GM20431 (cell line): ENCODE results near the gene BICD2.

ENCODE experiments used
- in situ Hi-C: fragments of 300-500 bp; cut with MseI, MboI; formaldehyde crosslinking; loops from one replicate; pipeline ENCODE4 v1.15.0; 2020; ENCODE audit warnings: low sequenced_read_pairs; ENCODE audit not compliant: unreplicated experiment

The BICD2 gene

GRCh38 chr9:92749934-92750315 is 14.7 kb downstream of the BICD2 start:
- in situ Hi-C loops: no loop called here

GRCh38 chr9:92749071-92749933 is 15.3 kb downstream of the BICD2 start:
- in situ Hi-C loops: no loop called here

GRCh38 chr9:92748233-92748497 is 16.5 kb downstream of the BICD2 start:
- in situ Hi-C loops: no loop called here

GRCh38 chr9:92747459-92748232 is 17.0 kb downstream of the BICD2 start:
- in situ Hi-C loops: no loop called here

DNA sequence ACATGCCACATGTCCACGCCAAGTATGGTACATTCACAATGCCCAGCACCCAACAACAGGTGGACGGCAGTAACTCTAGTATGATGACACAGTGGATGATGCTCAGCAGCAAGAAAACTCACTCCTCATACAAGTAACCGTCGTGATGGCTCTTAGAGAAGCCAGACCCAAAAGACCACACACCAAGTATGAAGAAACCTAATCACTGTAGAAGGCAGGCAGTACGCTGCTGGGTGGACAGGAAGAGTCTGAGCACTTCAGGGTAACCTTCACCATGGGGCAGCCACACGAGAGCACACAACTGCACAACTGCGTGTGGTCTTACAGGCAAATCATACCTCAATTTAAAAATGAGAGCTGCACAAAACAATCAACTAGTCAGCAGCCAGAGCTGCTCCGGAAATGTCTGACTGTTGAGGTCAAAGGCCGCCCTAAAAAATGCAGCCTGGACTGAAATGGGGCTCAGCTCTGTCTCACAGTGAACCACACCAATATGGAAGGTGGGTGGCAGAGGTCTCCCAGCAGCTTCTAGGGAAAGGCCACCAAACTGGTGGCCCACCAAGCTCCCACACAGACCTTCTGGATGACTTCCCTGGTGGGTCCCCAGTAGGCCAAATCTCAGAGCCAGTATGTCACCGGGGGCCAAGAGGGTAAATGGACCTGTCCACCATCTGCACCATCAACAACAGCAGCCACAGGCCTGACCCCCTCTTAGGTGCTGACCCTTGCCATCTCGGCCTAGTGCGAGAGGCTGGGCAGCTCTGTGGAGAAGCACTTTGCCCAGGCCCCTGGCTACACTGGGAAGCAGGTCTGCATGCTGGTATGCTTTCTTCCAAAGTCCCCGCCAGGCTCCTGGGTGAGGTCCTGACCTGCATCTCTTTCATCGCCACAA is 17.8 kb downstream of the BICD2 start:
- in situ Hi-C loops: no loop called here

GRCh38 chr9:92745881-92746280 is 18.8 kb downstream of the BICD2 start:
- in situ Hi-C loops: no loop called here

DNA sequence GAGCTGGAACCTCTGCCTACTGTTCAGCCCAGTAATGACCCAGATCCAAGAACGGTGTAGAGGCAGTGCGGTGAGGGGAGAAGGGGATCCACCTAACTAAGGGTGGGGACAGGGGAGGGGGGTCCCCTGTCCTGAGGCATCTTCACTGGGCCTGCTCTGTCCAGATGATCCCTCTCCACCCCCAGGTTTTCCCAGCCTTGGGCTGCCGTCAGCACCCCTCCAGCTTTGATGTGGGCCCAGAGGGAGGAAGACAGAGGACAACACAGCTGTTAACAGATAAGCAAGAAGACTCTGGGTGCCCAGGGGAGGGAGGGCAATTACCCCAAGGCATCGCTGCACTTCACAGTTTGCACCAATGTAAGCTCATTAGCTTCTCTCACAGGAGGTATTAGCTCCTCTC is 19.3 kb downstream of the BICD2 start:
- in situ Hi-C loops: no loop called here

GRCh38 chr9:92740969-92741368 is 23.7 kb downstream of the BICD2 start:
- in situ Hi-C loops: no loop called here

GRCh38 chr9:92740446-92740961 is 24.1 kb downstream of the BICD2 start:
- in situ Hi-C loops: no loop called here

DNA sequence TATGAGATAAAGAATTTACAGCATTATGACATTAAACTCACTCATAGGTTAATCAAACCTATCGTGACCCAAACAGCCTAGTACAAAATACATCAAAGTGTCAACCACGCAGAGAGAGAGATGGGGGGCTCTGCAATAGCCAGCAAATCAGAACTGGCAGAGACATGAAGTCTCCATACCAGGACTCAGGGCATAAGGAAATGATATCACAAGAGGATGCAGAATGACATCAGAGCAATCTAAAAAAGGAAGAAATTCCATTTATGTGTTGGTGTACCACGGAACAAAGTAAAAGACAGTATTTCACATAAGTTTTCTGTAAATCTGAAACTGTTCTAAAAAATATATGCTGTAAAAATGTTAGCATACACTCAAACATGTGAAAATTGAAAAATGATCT is 24.6 kb downstream of the BICD2 start:
- in situ Hi-C loops: no loop called here

DNA sequence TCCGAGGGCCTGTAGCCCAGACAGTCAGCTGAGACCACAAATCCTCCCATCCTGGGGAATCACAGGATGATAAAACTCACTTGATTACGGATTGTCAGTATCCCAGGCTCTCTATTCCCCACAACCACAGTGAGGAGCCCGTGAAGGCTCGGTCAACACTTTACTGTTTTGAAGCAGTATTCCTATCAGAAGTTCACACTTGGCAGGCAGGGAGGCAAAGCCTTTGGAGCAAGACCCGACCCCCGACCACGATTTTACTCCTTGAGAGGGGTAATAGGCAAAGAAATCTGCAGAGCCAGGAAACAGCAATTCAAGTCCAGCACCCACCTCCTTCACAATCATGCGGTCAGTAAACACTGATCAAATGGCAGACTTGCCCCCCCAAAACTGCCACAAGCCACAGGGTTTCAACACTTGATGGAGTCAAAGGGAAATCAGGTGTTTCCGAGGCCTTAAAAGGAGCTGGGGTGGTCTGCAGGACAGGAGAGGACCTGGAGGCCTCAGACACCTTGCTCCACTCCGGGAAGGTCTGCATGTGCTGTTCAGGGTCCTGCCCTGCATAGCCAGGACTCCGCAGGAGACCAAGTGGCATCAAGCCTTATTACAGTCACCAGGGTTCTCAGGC is 25.2 kb downstream of the BICD2 start:
- in situ Hi-C loops: no loop called here

GRCh38 chr9:92738661-92739081 is 26.0 kb downstream of the BICD2 start:
- in situ Hi-C loops: no loop called here

DNA sequence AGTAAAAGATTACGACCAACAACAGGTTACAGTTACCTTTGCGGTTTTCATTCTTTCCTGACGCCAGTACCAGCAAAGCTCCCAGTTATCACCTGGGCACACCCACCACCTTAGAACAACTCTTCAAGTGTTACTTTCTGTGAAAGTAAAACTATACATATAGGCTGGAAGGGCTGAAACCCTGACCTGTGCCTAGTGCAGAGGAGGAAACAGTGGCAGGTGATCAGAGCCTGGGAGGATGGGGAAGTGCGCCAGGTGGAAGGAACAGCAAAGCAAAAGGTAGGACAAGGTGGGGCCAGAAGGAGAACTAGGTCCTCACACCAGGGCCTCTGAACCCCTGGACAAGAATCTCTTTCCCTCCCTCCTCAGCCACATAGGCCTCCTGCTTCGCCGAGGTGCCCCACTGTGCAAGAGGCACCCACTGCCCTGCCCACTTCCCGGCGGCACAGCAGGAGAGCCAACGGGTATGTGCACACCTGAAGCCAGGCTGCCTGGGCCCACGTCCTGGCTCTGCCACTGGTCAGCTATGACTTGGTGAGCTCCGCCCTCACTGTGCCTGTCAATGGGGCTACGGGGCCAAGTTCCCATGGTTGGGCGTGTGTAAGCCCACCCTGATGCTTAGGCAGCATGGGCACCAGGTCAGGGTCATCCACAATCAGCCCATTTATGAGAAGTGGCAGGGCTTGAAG is 26.9 kb downstream of the BICD2 start:
- in situ Hi-C loops: no loop called here

- in situ Hi-C loops: no loop called here
Observed at GRCh38 chr9:92737216-92737606, 27.4 kb downstream of the BICD2 start.

GRCh38 chr9:92736563-92737215 is 27.9 kb downstream of the BICD2 start:
- in situ Hi-C loops: no loop called here

- in situ Hi-C loops: no loop called here
Observed at GRCh38 chr9:92735636-92736562, 28.7 kb downstream of the BICD2 start.

DNA sequence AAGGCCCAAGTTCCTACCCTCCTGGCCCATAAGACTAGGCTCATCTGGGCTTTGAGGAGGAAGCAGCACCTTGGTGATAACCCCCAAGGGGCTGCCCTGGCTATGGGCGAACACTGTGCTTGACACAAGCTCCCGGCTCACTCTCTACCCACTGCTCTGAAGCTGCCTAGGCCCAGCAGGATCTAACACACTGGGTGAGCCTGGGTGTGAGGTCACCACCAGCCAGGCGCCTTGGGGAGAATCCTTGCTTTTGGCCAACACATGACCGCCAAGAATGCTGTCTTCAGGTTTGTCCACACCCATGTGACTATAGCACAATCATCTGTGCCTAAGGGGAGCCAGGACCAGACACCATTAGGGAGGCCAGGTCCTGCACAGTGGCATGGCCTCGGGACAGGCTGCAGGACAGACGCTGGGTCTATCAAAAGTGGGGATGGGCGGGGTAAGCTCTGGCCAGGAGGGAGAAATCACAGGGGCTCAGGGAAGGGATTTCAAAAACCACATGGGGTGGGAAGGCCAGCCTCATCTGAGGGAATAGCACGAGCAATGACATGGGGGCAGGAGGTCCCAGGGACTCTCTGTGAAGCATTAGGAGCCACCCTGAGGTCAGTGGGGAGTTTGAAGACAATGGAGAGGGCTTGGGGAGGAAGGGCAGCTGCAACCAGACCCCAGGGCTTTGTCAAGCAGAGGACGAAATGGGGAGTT is 29.6 kb downstream of the BICD2 start:
- in situ Hi-C loops: no loop called here
